Adrenal gland (tissue), 12 donors: ENCODE measurements around the gene AOPEP. TPM values are rescaled to one million over a fixed set of nuclear protein-coding genes. Genes with fewer than 3 reads are reported as not detected.
A peak's percentile ranks its signal among the peaks of the same experiment; 100 is the strongest.

ENCODE experiments used
- DNase-seq, 7 donors: peaks; one replicate each; pipeline ENCODE4 v3.0.0-alpha.2; 2019 to 2020
- H3K27ac ChIP-seq, 5 donors: fragments of 200-600 bp; sonication (generic) in 4 of 5; 1 replicate in 3 of 5; 2 replicates in 2 of 5; pipeline versions ENCODE4 v1.5.1 to v1.8.0; 2016 to 2020; ENCODE audit warnings: mild to moderate bottlenecking in 1 of 5
- H3K27me3 ChIP-seq: fragments of 200-600 bp; 2 replicates; pipeline ENCODE4 v1.8.0; 2021
- H3K36me3 ChIP-seq, 2 donors: fragments of 200-600 bp; replicated peaks in 1 of 2; 1 replicate in 1 of 2; 2 replicates in 1 of 2; pipeline versions ENCODE4 v1.5.1 to v1.8.0; 2018 to 2022
- H3K4me1 ChIP-seq, 2 donors: fragments of 200-600 bp; replicated peaks in 1 of 2; 1 replicate in 1 of 2; 2 replicates in 1 of 2; pipeline versions ENCODE4 v1.5.1 to v1.8.0; 2018 to 2021
- H3K4me3 ChIP-seq, 4 donors: fragments of 200-600 bp; sonication (generic) in 3 of 4; one replicate each; pipeline ENCODE4 v1.5.1; 2016 to 2018
- H3K9me3 ChIP-seq, 3 donors: fragments of 200-600 bp; sonication (generic) in 1 of 3; replicated peaks in 1 of 3; 1 replicate in 2 of 3; 2 replicates in 1 of 3; pipeline versions ENCODE4 v1.5.1 to v1.8.0; 2016 to 2021
- CTCF ChIP-seq, 6 experiments: fragments of 450-650 bp in 4 of 6; fragments of 200-600 bp in 2 of 6; sonication (generic) in 1 of 6; IDR thresholded peaks; 1 replicate in 5 of 6; 2 replicates in 1 of 6; pipeline versions ENCODE4 v1.5.1 to v1.8.0; 2016 to 2021; ENCODE audit warnings: antibody characterized with exemption in 6 of 6, mild to moderate bottlenecking in 2 of 6, moderate library complexity in 1 of 6
- POLR2A ChIP-seq, 2 donors: fragments of 450-650 bp; IDR thresholded peaks; one replicate each; pipeline ENCODE4 v1.6.1; 2017; ENCODE audit warnings: antibody characterized with exemption in 2 of 2, mild to moderate bottlenecking in 2 of 2, moderate library complexity in 1 of 2
- WGBS, 4 donors: extraction: QIAGEN DNeasy Blood & Tissue Kit in 2 of 4; methylation state at CpG; one replicate each; pipeline versions ENCODE4 v1.1.5 to v1.1.7; 2013 to 2017; 5-methylcytosine and 5-hydroxymethylcytosine counted together
- intact Hi-C, 2 donors: fragments of 100-400 bp; cut with DNase I; formaldehyde crosslinking; loops; one replicate each; pipeline versions ENCODE4 v1.14.1 to v1.15.0; 2022 to 2023
- polyA plus RNA-seq, 3 donors: library from polyadenylated mRNA; stranded (reverse); fragments of 200-250 nt in 2 of 3; fragments of 350-450 nt in 1 of 3; fragmentation: Illumina TruSeq in 1 of 3; extraction: RNeasy Lipid Tissue Mini Kit (QIAGEN cat#74804) in 1 of 3; gene quantifications; one replicate each; pipeline ENCODE4 v1.2.3, GENCODE V29; 2013 to 2014
- total RNA-seq, 9 donors: library from RNA; depleted of rRNA in 4 of 9; stranded (reverse); fragments of >200 nt in 4 of 9; fragments of 120-200 nt in 1 of 9; fragmentation: NEBNext Ultra II Directional in 1 of 9; extraction: Animal tissue kit (Norgen Biotek cat#: 25700) in 1 of 9; gene quantifications; one replicate each; pipeline versions ENCODE4 v1.1.0 to v1.2.4, GENCODE V29; 2013 to 2023
- donor health status: healthy with polysubstance abuse.
- donor health status: Bipolar disorder and iron deficiency.
- donor health status: DM: yes; HTN: yes; CAD: no.
- donor health status: DM: no; HTN: no; CAD: no.
- donor health status: DM: no; HTN: no; CAD: no.
- donor health status: DM: yes; HTN: yes; CAD: no.

The AOPEP gene
- total and polyA plus RNA-seq, 12 donors: 31.0 to 99.6 (median 71.0) TPM

DNA sequence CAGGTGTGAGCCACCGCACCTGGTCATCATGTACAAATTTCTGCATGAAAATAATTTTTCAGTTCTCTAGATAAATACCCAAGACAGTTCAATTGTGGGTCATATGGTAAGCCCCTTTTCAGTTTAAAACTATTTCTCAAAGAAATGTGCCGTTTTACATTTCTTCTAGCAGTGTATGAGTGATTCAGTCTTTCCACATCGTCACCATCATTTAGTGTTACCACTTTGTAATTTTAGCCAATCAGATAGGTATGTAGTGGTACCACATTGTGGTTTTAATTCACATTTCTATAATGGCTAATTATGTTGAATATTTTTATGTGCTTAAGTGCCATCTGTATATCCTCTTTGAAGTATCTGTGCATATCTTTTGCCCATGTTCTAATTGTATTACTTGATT is 163.1 kb downstream of the AOPEP start:
- TF ChIP-seq CTCF (IDR thresholded peaks at IDR 0.05) (no peak), POLR2A (IDR thresholded peaks at IDR 0.05) (no peak)
- H3K4me1 ChIP-seq: peaks cover 2 to 17% of the 10 kb centered on the region in 2 donors
- no peaks in the 10 kb centered on the region for H3K36me3 ChIP-seq
- H3K27me3 ChIP-seq: no peaks in the 10 kb centered on the region
- no peak overlapping the region for H3K27ac ChIP-seq
- H3K4me3 ChIP-seq: no peak overlapping the region
- H3K9me3 ChIP-seq: no peaks in the 10 kb centered on the region
- 96 to 99% (median 98%) methylated on average over 3 of the region's 3 CpGs for WGBS, 4 donors
- intact Hi-C loops: no loop called here
- no peak for DNase-seq

- peaks cover 5 to 9% of the 10 kb centered on the region in 2 donors for H3K4me1 ChIP-seq
- WGBS, 4 donors: 95 to 97% (median 96%) methylated on average over 1 of the region's 1 CpG
- DNase-seq: no peak
- H3K4me3 ChIP-seq: no peak overlapping the region
- no peaks in the 10 kb centered on the region for H3K36me3 ChIP-seq
- H3K27ac ChIP-seq: no peak overlapping the region
- H3K9me3 ChIP-seq: no peaks in the 10 kb centered on the region
- intact Hi-C loops: no loop called here
- no peak for TF ChIP-seq POLR2A (IDR thresholded peaks at IDR 0.05)
- TF ChIP-seq CTCF (IDR thresholded peaks at IDR 0.05): no peak
- no peaks in the 10 kb centered on the region for H3K27me3 ChIP-seq
Observed at GRCh38 chr9:94891183-94891582, 164.7 kb downstream of the AOPEP start.

- 88 to 100% (median 98%) methylated on average over 1 of the region's 1 CpG for WGBS, 4 donors
- H3K9me3 ChIP-seq: no peaks in the 10 kb centered on the region
- intact Hi-C loops: no loop called here
- no peak overlapping the region for H3K4me3 ChIP-seq
- TF ChIP-seq POLR2A (IDR thresholded peaks at IDR 0.05) (no peak), CTCF (IDR thresholded peaks at IDR 0.05) (no peak)
- H3K36me3 ChIP-seq: no peaks in the 10 kb centered on the region
- no peaks in the 10 kb centered on the region for H3K27me3 ChIP-seq
- DNase-seq: peak in 1 of 7 donors; percentile 4
- H3K4me1 ChIP-seq: peaks cover 5 to 9% of the 10 kb centered on the region in 2 donors
- no peak overlapping the region for H3K27ac ChIP-seq
Observed at GRCh38 chr9:94892675-94893074, 166.2 kb downstream of the AOPEP start.

DNA sequence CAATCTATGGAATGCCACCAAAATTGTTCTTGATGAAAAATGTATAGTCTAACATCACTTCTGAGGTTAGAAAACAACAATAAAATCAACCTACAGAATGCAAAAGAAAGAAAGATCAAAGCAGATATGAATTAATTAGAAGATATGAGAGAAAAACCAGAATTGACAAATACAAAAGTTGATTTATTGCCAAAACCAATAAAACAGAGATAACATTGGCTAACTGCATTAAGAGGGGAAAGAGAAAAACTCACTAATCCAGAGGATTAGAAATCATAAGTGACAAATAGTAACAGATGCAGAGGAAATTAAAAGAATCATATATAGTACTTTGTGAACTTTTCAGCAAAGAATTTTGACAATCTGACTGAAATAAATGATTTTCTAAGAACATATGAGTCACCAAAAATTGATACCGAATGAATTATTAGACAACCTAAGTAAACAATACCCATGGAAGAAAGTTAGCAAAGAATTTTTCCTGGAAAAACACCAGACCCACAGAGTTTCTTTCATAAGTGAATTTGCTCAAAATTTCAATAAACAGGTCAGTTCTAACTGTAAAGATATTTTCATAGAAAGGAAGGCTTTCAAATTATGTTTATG is 167.7 kb downstream of the AOPEP start:
- no peak for DNase-seq
- intact Hi-C loops: no loop called here
- H3K4me3 ChIP-seq: no peak overlapping the region
- peak overlapping the region in 1 of 5 donors; percentile 24 for H3K27ac ChIP-seq
- no peaks in the 10 kb centered on the region for H3K36me3 ChIP-seq
- H3K9me3 ChIP-seq: no peaks in the 10 kb centered on the region
- TF ChIP-seq CTCF (IDR thresholded peaks at IDR 0.05): no peak
- TF ChIP-seq POLR2A (IDR thresholded peaks at IDR 0.05): no peak
- whole genome bisulfite sequencing, 4 donors: 17 to 39% (median 21%) methylated on average over 1 of the region's 1 CpG
- H3K27me3 ChIP-seq: no peaks in the 10 kb centered on the region
- H3K4me1 ChIP-seq: peaks cover 5 to 9% of the 10 kb centered on the region in 2 donors
